ENCODE measurements around the gene FTH1.
"Not testable (repeated sequence)": the region's sequence is repeated elsewhere in the genome, so short reads cannot be mapped to it uniquely, and the experiment has no call there.

Gene FTH1

DNA sequence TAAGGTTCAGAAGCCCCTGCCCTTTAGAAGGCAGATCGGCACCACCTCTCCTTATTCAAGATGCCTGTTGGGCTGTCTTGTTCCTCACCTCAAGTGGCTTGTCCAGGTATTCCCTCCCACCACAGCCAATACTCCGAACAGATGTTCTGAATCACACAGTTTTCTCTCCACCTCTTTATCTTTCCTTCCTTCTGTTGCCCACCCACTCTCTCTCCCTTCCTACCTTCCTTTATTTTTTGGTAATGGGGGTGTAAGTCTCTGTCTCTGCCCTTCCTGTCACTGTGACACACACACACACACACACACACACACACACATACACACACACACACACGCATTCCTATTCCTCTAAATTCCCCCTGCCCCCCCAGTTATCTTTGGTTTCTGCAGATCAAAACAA, 8.8 kb downstream of the FTH1 start:
- Histone ChIP-seq H3K9me3 (ENCODE audit: control insufficient read depth, insufficient read depth, low read length) (no peaks in the 10 kb centered on the region), H3K9ac (ENCODE audit: low read depth, low read length) (no peak overlapping the region), H3K4me1 (ENCODE audit: control insufficient read depth, insufficient read depth, low read length) (no peaks in the 10 kb centered on the region), H3K4me3 (ENCODE audit: low read depth, low read length) (no peak overlapping the region), H3K36me3 (ENCODE audit: control insufficient read depth, insufficient read depth, low read length) (no peaks in the 10 kb centered on the region), H3K27me3 (ENCODE audit: control insufficient read depth, insufficient read depth, low read length) (peaks cover 3% of the 10 kb centered on the region)

DNA sequence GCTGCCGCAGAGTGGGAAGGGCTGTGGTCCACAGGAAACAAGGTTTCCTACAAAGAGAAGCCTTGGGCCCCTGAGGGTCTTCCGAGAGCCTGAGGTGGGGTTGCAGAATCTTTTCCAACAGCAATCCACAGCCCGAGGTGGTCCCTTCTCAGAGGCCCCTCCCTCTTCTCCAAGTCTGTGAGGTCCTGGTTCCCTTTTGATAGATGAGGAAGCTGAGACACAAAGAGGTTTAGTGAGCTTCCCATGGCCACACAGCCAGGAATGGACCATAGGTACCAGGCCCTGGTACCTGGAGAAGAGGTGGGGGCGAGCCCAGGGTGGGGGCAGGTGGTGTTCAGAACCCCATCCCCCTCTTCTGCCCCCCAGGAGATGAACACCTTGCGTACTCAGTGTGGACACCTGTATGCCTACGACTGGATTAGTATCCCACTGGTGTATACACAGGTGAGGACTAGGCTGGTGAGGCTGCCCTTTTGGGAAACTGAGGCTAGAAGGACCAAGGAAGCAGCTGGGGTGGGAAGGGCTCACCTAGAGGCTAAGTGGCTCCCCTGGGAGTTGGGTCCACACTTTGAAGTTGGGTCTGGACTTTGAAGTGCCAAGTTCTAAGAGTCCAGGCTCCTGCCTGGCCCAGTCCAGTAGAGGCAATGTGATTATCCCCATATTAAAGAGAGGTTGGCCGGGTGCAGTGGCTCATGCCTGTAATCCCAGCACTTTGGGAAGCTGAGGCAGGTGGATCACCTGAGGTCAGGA, 10.2 kb downstream of the FTH1 start:
- H3K9me3 ChIP-seq (ENCODE audit: control insufficient read depth, insufficient read depth, low read length): no peaks in the 10 kb centered on the region
- no peaks in the 10 kb centered on the region for H3K4me1 ChIP-seq (ENCODE audit: control insufficient read depth, insufficient read depth, low read length)
- no peak overlapping the region for H3K4me3 ChIP-seq (ENCODE audit: low read depth, low read length)
- H3K27me3 ChIP-seq (ENCODE audit: control insufficient read depth, insufficient read depth, low read length): peaks cover 3% of the 10 kb centered on the region
- H3K9ac ChIP-seq (ENCODE audit: low read depth, low read length): no peak overlapping the region
- H3K36me3 ChIP-seq (ENCODE audit: control insufficient read depth, insufficient read depth, low read length): no peaks in the 10 kb centered on the region

DNA sequence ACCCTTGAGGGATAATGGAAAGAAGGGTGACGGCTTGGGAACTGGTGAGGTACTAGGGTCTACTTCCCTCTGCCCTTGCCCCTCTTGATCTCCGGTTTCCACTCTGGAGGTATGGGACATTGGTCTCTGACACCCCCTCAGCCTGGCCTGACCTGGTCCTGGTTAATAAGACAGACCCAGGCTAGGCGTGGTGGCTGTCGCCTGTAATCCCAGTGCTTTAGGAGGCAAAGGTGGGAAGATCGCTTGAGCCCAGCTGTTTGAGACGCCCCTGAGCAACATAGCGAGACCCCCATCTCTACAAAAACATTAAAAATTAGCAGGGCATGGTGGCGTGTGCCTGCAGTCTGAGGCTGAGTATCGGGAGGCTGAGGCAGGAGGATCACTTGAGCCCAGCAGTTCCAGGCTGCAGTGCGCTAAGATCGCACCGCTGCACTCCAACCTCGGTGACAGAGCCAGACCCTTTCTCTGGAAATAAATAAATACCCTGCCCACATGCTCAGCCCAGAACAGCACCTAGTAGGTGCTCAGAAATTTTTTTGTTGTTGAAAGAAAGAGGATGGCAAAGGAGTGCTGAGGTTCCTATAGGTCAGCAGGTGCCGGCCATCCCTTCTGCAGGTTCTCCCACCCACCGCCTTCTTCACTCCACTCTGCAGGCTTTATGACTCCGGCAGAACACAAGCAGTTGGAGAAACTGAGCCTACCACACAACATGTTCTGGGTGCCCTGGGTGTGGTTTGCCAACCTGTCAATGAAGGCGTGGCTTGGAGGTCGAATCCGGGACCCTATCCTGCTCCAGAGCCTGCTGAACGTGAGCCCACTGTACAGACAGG, 11.0 kb downstream of the FTH1 start:
- H3K9ac ChIP-seq (ENCODE audit: low read depth, low read length): no peak overlapping the region
- peak overlapping the region; percentile 24 for H3K4me3 ChIP-seq (ENCODE audit: low read depth, low read length)
- H3K36me3 ChIP-seq (ENCODE audit: control insufficient read depth, insufficient read depth, low read length): no peaks in the 10 kb centered on the region
- no peaks in the 10 kb centered on the region for H3K9me3 ChIP-seq (ENCODE audit: control insufficient read depth, insufficient read depth, low read length)
- no peaks in the 10 kb centered on the region for H3K4me1 ChIP-seq (ENCODE audit: control insufficient read depth, insufficient read depth, low read length)
- H3K27me3 ChIP-seq (ENCODE audit: control insufficient read depth, insufficient read depth, low read length): peaks cover 3% of the 10 kb centered on the region

DNA sequence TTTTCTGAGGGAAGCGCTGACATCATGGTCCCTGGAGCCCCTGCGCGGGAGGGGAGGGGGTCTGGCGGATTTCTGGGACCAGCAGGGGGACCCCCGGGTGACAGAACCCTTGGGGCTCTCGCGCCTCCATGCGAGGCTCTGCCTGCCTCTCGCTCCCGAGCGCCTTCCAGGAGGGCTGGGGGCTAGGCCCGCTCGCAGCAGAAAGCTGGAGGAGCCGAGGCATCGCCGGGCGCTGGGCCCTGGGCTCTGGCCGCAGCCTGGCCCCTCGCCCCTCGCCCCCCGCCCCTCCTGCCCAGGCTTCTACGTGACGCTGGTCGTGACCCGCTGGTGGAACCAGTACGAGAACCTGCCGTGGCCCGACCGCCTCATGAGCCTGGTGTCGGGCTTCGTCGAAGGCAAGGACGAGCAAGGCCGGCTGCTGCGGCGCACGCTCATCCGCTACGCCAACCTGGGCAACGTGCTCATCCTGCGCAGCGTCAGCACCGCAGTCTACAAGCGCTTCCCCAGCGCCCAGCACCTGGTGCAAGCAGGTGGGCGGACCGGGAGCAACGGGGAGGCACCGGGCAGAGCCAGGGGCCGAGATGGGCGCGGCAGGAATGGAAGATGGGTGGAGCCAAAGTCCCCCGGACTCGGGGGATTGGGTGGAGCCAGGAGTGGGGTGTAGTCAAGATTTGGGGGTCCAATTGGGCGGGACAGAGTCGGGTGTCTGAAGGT, 11.9 kb downstream of the FTH1 start:
- no peaks in the 10 kb centered on the region for H3K36me3 ChIP-seq (ENCODE audit: control insufficient read depth, insufficient read depth, low read length)
- H3K4me3 ChIP-seq (ENCODE audit: low read depth, low read length): peak overlapping the region; percentile 58
- no peak overlapping the region for H3K9ac ChIP-seq (ENCODE audit: low read depth, low read length)

DNA sequence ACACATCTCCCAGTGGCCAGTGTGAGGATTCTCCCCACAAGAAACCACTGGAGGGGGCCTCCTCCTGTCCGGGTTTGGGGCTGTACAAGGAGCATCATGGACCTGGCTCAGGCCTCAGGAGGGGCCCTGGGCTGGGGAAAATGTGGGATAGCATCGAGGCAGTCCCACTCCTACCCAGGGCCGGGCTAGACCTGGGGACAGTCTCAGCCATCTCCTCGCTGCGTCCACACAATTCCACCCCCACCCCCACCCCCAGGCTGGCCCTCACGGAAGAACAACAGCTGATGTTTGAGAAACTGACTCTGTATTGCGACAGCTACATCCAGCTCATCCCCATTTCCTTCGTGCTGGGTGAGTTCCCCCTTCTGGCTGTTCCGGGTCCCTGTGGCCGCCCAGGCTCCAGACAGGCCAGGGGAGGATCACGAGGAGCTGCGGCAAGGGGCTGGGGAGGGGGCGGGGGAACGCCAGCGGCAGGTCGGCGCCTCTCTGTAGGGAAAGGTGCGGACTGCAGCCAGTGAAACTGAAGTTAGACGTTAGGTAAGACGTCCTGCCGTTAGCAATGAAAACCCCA, 12.5 kb downstream of the FTH1 start:
- H3K9ac ChIP-seq (ENCODE audit: low read depth, low read length): no peak overlapping the region
- no peaks in the 10 kb centered on the region for H3K36me3 ChIP-seq (ENCODE audit: control insufficient read depth, insufficient read depth, low read length)
- H3K27me3 ChIP-seq (ENCODE audit: control insufficient read depth, insufficient read depth, low read length): peaks cover 3% of the 10 kb centered on the region
- H3K4me3 ChIP-seq (ENCODE audit: low read depth, low read length): peak overlapping the region; percentile 58
- no peaks in the 10 kb centered on the region for H3K9me3 ChIP-seq (ENCODE audit: control insufficient read depth, insufficient read depth, low read length)
- H3K4me1 ChIP-seq (ENCODE audit: control insufficient read depth, insufficient read depth, low read length): no peaks in the 10 kb centered on the region

More for the DNA sequence above, 11.9 kb downstream of the FTH1 start:
- Histone ChIP-seq H3K27me3 (ENCODE audit: control insufficient read depth, insufficient read depth, low read length) (peaks cover 3% of the 10 kb centered on the region), H3K4me1 (ENCODE audit: control insufficient read depth, insufficient read depth, low read length) (no peaks in the 10 kb centered on the region), H3K9me3 (ENCODE audit: control insufficient read depth, insufficient read depth, low read length) (no peaks in the 10 kb centered on the region)

DNA sequence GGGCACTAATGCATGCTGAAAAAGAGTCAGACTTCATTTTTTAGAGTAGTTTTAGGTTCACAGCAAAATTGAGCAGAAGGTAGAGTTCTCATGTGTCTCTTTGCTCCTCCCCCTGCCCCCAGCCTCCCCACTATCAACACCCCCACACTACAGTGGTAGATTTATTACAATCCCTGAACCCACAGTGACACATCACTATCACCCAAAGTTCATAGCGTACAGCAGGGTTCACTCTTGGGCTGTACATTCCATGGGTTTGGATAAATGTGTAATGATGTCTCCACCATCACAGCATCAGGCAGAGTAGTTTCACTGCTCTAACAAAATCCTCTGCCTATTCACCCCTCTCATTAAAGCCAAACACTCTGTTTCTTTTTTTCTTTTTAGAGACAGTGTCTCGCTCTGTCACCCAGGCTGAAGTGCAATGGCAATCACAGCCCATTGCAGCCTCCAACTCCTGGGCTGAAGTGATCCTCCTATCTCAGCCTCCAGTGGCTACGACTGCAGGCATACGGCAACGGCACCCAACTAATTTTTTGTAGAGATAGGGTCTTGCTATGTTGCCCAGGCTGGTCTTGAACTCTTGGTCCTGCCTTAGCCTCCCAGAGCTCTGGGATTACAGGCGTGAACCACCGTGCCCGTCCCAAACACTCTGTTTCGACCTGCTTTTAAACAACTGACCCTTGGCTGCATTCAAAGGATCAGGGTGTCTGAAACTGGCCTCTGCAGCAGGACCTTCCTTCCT, 13.2 kb downstream of the FTH1 start:
- no peak overlapping the region for H3K9ac ChIP-seq (ENCODE audit: low read depth, low read length)
- peaks cover 3% of the 10 kb centered on the region for H3K27me3 ChIP-seq (ENCODE audit: control insufficient read depth, insufficient read depth, low read length)
- H3K4me1 ChIP-seq (ENCODE audit: control insufficient read depth, insufficient read depth, low read length): no peaks in the 10 kb centered on the region
- H3K36me3 ChIP-seq (ENCODE audit: control insufficient read depth, insufficient read depth, low read length): no peaks in the 10 kb centered on the region
- H3K4me3 ChIP-seq (ENCODE audit: low read depth, low read length): peak overlapping the region; percentile 58
- H3K9me3 ChIP-seq (ENCODE audit: control insufficient read depth, insufficient read depth, low read length): no peaks in the 10 kb centered on the region

DNA sequence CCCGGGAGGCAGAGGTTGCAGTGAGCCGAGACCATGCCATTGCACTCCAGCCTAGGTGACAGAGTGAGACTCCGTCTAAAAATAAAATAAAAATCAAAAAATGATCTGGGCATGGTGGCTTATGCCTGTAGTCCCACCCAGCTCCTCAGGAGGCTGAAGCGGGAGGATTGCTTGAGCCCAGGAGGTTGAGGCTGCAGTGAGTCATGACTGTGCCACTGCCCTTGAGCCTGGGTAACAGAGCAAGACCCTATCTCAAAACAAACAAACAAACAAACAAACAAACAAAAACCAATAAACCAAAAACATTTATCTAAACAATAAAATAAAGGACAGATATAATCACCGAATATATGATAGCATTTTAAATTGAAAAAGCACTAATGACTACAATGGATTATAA, 13.8 kb downstream of the FTH1 start:
- not testable (repeated sequence) for H3K4me1 ChIP-seq (ENCODE audit: control insufficient read depth, insufficient read depth, low read length); H3K9me3 ChIP-seq (ENCODE audit: control insufficient read depth, insufficient read depth, low read length); H3K9ac ChIP-seq (ENCODE audit: low read depth, low read length); H3K4me3 ChIP-seq (ENCODE audit: low read depth, low read length); H3K27me3 ChIP-seq (ENCODE audit: control insufficient read depth, insufficient read depth, low read length); H3K36me3 ChIP-seq (ENCODE audit: control insufficient read depth, insufficient read depth, low read length)

DNA sequence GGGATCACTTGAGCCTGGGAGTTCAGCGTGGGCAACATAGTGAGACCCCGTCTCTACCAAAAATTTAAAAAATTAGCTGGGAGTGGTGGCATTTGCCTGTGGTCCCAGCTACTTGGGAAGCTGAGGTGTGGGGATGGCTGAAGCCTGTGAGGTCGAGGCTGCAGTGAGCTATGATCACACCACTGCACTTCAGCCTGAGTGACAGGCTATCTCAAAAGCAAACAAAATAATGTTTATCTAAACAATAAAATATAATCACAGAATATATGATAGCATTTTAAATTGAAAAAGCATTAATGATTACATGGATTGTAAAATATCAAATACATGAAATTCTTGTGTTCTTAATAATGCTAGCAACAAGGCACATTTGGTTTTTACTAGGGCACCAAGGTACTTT, 14.6 kb downstream of the FTH1 start:
- no peak overlapping the region for H3K4me3 ChIP-seq (ENCODE audit: low read depth, low read length)
- H3K4me1 ChIP-seq (ENCODE audit: control insufficient read depth, insufficient read depth, low read length): no peaks in the 10 kb centered on the region
- no peaks in the 10 kb centered on the region for H3K9me3 ChIP-seq (ENCODE audit: control insufficient read depth, insufficient read depth, low read length)
- H3K9ac ChIP-seq (ENCODE audit: low read depth, low read length): no peak overlapping the region
- no peaks in the 10 kb centered on the region for H3K36me3 ChIP-seq (ENCODE audit: control insufficient read depth, insufficient read depth, low read length)
- peaks cover 3% of the 10 kb centered on the region for H3K27me3 ChIP-seq (ENCODE audit: control insufficient read depth, insufficient read depth, low read length)

DNA sequence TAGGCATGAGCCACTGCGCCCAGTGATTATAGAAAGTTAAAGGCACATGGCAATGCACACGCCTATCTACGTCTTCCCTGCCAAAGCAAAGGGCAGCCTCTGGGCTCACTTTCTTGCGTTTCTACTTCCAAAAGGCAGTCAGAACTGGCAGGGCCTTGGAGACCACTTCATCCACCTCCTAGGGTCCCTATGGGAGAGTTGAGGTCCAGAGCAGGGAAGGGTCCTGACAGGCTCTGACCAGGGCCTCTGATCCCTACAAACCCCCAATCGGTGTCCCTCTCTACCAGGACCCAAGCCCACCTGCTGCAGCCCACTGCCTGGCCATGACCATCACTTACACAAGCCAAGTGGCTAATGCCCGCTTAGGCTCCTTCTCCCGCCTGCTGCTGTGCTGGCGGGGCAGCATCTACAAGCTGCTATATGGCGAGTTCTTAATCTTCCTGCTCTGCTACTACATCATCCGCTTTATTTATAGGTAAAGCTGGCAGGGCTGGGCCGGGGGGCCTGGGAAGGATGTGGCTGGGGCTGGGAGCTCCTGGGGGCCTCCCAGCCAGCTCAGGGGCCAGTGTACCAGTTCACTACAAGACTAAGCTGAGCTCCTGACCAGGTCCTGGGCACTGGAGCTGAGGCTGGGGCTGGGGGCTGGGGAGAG, 15.8 kb downstream of the FTH1 start:
- H3K36me3 ChIP-seq (ENCODE audit: control insufficient read depth, insufficient read depth, low read length): no peaks in the 10 kb centered on the region
- H3K9me3 ChIP-seq (ENCODE audit: control insufficient read depth, insufficient read depth, low read length): no peaks in the 10 kb centered on the region
- H3K4me1 ChIP-seq (ENCODE audit: control insufficient read depth, insufficient read depth, low read length): no peaks in the 10 kb centered on the region
- no peak overlapping the region for H3K4me3 ChIP-seq (ENCODE audit: low read depth, low read length)
- H3K9ac ChIP-seq (ENCODE audit: low read depth, low read length): no peak overlapping the region
- H3K27me3 ChIP-seq (ENCODE audit: control insufficient read depth, insufficient read depth, low read length): peaks cover 3% of the 10 kb centered on the region

DNA sequence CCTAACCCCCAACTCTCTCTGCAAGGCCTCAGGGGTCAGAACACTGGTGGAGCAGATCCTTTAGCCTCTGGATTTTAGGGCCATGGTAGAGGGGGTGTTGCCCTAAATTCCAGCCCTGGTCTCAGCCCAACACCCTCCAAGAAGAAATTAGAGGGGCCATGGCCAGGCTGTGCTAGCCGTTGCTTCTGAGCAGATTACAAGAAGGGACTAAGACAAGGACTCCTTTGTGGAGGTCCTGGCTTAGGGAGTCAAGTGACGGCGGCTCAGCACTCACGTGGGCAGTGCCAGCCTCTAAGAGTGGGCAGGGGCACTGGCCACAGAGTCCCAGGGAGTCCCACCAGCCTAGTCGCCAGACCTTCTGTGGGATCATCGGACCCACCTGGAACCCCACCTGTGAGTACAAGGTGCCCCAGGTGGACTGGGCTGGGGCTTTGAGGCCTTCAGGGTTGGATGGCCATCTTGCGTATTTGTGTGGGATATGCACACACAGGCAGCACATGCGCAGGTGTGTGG, 17.3 kb downstream of the FTH1 start, which contains the start of gene BEST1:
TSS of gene BEST1 (plus strand) at position 317 of the 513 bp plus-strand sequence. CDS start 1,456 bp downstream, outside the sequence.
- Histone ChIP-seq H3K9ac (ENCODE audit: low read depth, low read length) (no peak within 1 kb of the TSS), H3K9me3 (ENCODE audit: control insufficient read depth, insufficient read depth, low read length) (no peaks in the 10 kb centered on the region), H3K4me3 (ENCODE audit: low read depth, low read length) (no peak within 1 kb of the TSS), H3K4me1 (ENCODE audit: control insufficient read depth, insufficient read depth, low read length) (no peaks in the 10 kb centered on the region), H3K36me3 (ENCODE audit: control insufficient read depth, insufficient read depth, low read length) (no peaks in the 10 kb centered on the region), H3K27me3 (ENCODE audit: control insufficient read depth, insufficient read depth, low read length) (peaks cover 3% of the 10 kb centered on the region)
